Measurements from ENCODE around the gene EEIG2. TPM values are rescaled to one million over a fixed set of nuclear protein-coding genes. Genes with fewer than 3 reads are reported as not detected.

Gene EEIG2
- total RNA-seq, 1 experiment from 2014 or later, result 16.0 TPM

GRCh38 chr1:108605633-108606032, 45.7 kb downstream of the EEIG2 start:
- BruUV-seq (replicated peaks), result no TSS peak
- ATAC-seq (no peak), DNase-seq (ENCODE audit: low read depth, low spot score) (no peak)
- Histone ChIP-seq H3K4me1 (ENCODE audit: control insufficient read depth in 1 of 2, insufficient read depth in 2 of 2, low read length in 2 of 2) (no peaks in the 10 kb centered on the region), H3K27ac (ENCODE audit: low read depth, low read length) (no peak overlapping the region), H3K4me3 (replicated peaks in 1 of 2; ENCODE audit: low read depth in 1 of 2, low read length in 2 of 2) (no peak overlapping the region), H2AFZ (ENCODE audit: low read depth, low read length, poor library complexity, severe bottlenecking) (no peak overlapping the region), H3K36me3 (ENCODE audit: control insufficient read depth in 1 of 2, insufficient read depth in 2 of 2, low read length in 2 of 2) (no peaks in the 10 kb centered on the region), H3K79me2 (ENCODE audit: insufficient read depth, low read length) (no peaks in the 10 kb centered on the region), H3K9ac (ENCODE audit: low read length) (no peak overlapping the region), H3K4me2 (ENCODE audit: low read length) (no peak overlapping the region), H4K20me1 (ENCODE audit: insufficient read depth) (no peaks in the 10 kb centered on the region), H3K9me3 (ENCODE audit: control insufficient read depth in 1 of 2, insufficient read depth in 1 of 2, low read depth in 1 of 2, low read length in 2 of 2) (no peaks in the 10 kb centered on the region), H3K27me3 (ENCODE audit: insufficient read depth, low read length) (no peaks in the 10 kb centered on the region), H3K9me2 (ENCODE audit: insufficient read depth) (no peaks in the 10 kb centered on the region)
- CTCF ChIA-PET, result no interaction called here
- POLR2A ChIA-PET, result no interaction called here
- TF ChIP-seq ATF3 (IDR thresholded peaks at IDR 0.05) (no peak), TCF7L2 (IDR thresholded peaks at IDR 0.05; ENCODE audit: borderline replicate concordance, extremely low read depth, insufficient read depth, insufficient read length) (no peak), REST (IDR thresholded peaks at IDR 0.05; ENCODE audit: low read depth) (no peak), FOSL1 (IDR thresholded peaks at IDR 0.05; ENCODE audit: low read depth) (no peak), ZFX (IDR thresholded peaks at IDR 0.05) (no peak)
- intact Hi-C loops (cut with micrococcal nuclease), result no loop called here
- RAD21 ChIA-PET (ENCODE audit: low non-redundant PET in 1 of 2, low total read pairs in 2 of 2, uncharacterized antibody in 2 of 2, unreplicated experiment in 2 of 2), result no interaction called here

- H3K9me3 ChIP-seq (ENCODE audit: control insufficient read depth in 1 of 2, insufficient read depth in 1 of 2, low read depth in 1 of 2, low read length in 2 of 2), result no peaks in the 10 kb centered on the region
- no peak overlapping the region for H2AFZ ChIP-seq (ENCODE audit: low read depth, low read length, poor library complexity, severe bottlenecking)
- ChIA-PET CTCF (no interaction called here), POLR2A (no interaction called here), RAD21 (ENCODE audit: low non-redundant PET in 1 of 2, low total read pairs in 2 of 2, uncharacterized antibody in 2 of 2, unreplicated experiment in 2 of 2) (no interaction called here)
- no peak overlapping the region for H3K27ac ChIP-seq (ENCODE audit: low read depth, low read length)
- intact Hi-C loops (cut with micrococcal nuclease), result no loop called here
- no peaks in the 10 kb centered on the region for H3K79me2 ChIP-seq (ENCODE audit: insufficient read depth, low read length)
- BruUV-seq (replicated peaks), result no TSS peak
- H3K9me2 ChIP-seq (ENCODE audit: insufficient read depth), result no peaks in the 10 kb centered on the region
- H3K9ac ChIP-seq (ENCODE audit: low read length), result no peak overlapping the region
- H4K20me1 ChIP-seq (ENCODE audit: insufficient read depth), result no peaks in the 10 kb centered on the region
- no peaks in the 10 kb centered on the region for H3K4me1 ChIP-seq (ENCODE audit: control insufficient read depth in 1 of 2, insufficient read depth in 2 of 2, low read length in 2 of 2)
- H3K36me3 ChIP-seq (ENCODE audit: control insufficient read depth in 1 of 2, insufficient read depth in 2 of 2, low read length in 2 of 2), result no peaks in the 10 kb centered on the region
- no peak overlapping the region for H3K4me3 ChIP-seq (replicated peaks in 1 of 2; ENCODE audit: low read depth in 1 of 2, low read length in 2 of 2)
- no peaks in the 10 kb centered on the region for H3K27me3 ChIP-seq (ENCODE audit: insufficient read depth, low read length)
- ATAC-seq, result no peak
- no peak overlapping the region for H3K4me2 ChIP-seq (ENCODE audit: low read length)
- DNase-seq (ENCODE audit: low read depth, low spot score), result no peak
- TF ChIP-seq EZH2 (IDR thresholded peaks at IDR 0.05) (no peak), YY1 (IDR thresholded peaks at IDR 0.05; ENCODE audit: extremely low read depth, insufficient replicate concordance, low read depth, low read length) (no peak), REST (IDR thresholded peaks at IDR 0.05; ENCODE audit: low read depth) (no peak), MAX (IDR thresholded peaks at IDR 0.05) (no peak), RAD21 (IDR thresholded peaks at IDR 0.05; ENCODE audit: low read depth) (no peak), SP1 (IDR thresholded peaks at IDR 0.05; ENCODE audit: low read depth) (no peak), EGR1 (IDR thresholded peaks at IDR 0.05; ENCODE audit: low read depth) (no peak), JUND (IDR thresholded peaks at IDR 0.05) (no peak)
Observed at GRCh38 chr1:108606478-108606877, 46.6 kb downstream of the EEIG2 start.
